KG1 (cell line): Measurements from ENCODE around the gene DUSP28.
A peak's percentile ranks its signal among the peaks of the same experiment; 100 is the strongest.

Experiments
- DNase-seq: peaks from one replicate; lab custom pipeline; 2025; lab: John Stamatoyannopoulos, UW

Gene DUSP28

DNA sequence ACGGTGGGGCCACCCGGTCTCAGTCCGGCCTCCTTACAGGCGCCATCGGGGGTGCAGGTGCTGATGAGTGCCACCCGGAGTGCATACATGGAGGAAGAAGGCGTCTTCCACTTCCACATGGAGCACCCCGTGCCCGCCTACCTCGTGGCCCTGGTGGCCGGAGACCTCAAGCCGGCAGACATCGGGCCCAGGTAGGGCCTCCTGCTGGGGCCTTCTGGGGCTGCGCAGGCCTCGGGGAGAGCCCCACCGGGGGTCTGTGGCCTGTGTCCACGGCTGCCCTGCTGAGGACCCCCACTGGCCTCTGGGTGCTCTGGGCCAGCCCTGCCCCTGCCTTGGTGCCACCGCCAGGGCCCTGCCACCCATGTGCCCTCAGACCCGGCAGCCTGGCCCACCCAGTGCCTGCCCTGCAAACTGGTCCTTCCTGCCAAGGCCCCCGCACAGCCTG lies 12.9 kb downstream of the DUSP28 start:
- no peak for DNase-seq

DNA sequence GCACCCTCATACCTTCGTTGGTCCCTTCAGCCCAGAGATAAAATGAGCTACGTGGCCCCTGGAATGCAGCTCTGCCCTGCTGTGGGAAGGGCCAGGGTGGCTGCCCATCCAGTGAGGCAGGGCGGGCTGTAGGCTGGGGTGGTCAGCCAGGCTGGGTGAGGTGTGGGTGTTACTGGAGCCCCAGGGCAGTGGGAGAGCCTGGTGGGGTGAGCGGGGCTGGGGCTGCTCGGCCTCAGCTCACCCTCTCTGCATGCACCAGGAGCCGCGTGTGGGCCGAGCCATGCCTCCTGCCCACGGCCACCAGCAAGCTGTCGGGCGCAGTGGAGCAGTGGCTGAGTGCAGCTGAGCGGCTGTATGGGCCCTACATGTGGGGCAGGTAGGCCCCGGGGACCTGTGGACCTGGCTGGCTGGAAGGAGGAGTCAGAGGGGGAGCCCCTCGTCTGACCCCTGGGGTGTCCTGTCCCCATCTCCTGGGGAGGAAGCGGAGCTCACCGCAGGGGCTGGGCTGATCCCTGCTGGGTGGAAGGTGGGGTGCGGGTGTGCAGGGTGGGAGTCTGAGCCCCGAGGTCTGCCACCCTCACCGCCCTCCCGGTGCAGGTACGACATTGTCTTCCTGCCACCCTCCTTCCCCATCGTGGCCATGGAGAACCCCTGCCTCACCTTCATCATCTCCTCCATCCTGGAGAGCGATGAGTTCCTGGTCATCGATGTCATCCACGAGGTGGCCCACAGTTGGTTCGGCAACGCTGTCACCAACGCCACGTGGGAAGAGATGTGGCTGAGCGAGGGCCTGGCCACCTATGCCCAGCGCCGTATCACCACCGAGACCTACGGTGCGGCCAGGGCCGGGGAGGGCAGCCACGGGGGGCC lies 13.6 kb downstream of the DUSP28 start:
- DNase-seq: no peak

DNA sequence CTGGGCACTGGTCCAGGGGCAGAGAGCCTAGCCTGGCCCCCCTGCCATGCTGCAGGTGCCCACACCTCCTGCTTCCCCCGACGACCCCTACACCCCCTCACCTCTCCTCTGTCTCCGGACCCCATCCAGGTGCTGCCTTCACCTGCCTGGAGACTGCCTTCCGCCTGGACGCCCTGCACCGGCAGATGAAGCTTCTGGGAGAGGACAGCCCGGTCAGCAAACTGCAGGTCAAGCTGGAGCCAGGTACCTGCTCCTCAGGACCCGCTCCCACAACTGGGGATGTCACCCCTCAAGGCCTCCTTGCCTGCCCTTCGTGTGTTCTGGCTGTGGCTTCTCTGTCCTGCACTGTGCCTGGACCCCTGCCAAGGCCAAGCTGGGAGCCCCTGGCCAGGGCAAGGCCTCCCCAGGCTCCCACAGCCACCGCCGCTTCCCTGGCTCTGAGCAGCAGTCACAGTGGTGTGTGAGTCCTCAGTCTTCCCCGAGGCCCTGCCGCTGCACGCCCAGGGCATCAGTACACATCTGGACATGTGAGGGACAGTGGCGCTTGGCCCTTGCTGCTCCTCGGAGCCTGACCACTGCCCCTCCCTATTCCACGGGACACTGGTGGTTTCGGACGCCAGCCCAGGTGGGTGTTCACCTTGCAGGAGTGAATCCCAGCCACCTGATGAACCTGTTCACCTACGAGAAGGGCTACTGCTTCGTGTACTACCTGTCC lies 14.4 kb downstream of the DUSP28 start:
- DNase-seq: no peak

DNA sequence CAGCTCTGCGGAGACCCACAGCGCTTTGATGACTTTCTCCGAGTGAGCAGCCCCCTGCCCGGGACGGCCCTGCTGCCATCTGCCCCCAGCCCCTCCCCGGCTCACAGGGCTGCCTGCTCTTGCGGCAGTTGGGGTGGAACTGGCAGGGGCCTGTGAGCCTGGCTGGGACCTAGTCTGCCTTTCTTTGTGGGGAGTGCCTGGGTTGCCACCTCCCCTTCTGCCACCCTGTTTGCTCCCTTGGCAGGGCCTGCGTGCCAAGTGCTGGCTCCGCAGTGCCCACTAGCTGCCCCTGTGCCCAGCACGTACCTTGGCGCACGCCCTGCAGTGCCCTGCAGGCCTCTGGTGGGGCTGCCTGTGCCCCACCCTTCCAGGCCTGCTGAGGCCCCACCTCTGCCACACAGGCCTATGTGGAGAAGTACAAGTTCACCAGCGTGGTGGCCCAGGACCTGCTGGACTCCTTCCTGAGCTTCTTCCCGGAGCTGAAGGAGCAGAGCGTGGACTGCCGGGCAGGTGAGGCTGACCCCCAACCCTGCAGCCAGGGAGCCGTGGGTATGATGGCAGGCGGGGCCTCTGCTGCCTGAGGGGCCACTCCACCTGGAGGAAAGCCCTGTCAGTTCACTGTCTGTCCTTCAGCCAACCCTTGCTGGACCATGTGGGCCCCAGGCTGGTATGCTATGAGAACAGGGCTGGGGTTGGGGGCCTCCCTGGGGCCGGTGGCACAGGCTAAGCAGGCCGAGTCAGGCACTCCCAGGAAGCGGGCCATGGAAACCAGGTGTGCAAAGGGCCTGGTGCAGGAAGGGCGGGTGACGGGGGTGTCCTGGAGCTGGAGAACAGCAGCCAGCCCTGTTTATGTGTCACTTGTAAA lies 15.2 kb downstream of the DUSP28 start:
- DNase-seq: no peak

DNA sequence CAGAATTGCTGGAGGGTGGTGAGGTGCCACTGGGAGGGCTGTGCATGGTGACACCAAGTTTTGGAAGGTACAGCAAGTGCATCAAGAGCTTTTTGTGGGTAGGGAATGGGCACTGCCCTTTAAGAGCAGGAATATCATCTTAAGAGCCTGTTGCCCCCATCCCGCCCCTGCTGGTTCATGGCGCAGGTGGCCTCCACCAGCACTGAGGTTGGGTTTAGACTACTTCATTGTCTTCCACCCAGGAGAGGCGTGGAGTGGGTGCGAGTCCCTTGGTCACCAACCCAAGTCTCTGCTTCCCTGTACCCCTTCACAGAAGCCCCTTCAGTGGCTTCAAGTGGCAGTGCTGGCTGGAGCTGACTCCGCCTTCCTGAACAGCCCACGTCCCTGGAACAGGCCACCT lies 15.9 kb downstream of the DUSP28 start:
- no peak for DNase-seq

DNA sequence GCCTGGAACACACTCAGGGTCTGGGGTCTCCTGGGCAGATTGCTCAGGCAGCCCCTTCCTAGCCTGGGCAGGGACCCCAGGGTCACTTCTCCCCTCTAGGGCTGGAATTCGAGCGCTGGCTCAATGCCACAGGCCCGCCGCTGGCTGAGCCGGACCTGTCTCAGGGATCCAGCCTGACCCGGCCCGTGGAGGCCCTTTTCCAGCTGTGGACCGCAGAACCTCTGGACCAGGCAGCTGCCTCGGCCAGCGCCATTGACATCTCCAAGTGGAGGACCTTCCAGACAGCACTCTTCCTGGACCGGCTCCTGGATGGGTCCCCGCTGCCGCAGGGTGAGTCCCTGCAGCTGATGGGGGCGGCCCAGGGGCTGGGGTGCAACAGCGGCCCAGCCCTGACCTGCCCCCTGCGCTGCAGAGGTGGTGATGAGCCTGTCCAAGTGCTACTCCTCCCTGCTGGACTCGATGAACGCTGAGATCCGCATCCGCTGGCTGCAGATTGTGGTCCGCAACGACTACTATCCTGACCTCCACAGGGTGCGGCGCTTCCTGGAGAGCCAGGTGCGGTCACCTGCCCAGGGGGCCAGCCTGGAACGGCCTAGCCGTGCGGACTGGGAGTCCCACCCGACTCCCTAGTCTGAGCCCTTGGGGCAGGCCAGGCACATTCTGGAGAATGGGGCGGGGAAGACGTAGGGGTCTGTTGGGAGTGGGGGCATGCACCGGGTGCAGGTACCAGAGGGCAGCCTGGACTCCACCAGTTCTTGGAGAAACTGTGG lies 16.5 kb downstream of the DUSP28 start:
- no peak for DNase-seq

DNA sequence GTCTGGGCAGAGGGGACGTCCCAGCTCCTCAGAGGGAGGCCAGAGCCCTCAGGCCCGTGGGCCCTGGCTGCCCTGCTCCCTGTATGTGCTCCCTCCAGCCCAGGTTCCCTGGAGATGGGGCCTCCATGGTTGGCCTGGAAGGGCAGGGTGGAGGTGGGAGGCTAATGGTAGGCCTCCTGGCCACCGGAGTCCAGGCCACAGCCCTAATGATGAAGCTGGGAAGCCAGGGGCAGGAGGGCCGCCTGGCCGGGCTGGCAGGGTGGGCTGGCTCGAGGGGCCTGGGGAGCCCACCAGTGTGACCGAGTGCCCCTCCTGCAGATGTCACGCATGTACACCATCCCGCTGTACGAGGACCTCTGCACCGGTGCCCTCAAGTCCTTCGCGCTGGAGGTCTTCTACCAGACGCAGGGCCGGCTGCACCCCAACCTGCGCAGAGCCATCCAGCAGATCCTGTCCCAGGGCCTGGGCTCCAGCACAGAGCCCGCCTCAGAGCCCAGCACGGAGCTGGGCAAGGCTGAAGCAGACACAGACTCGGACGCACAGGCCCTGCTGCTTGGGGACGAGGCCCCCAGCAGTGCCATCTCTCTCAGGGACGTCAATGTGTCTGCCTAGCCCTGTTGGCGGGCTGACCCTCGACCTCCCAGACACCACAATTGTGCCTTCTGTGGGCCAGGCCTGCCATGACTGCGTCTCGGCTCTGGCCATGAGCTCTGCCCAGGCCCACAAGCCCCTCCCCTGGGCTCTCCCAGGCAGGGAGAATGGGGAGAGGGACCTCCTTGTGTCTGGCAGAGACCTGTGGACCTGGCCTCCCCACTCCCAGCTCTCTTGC lies 17.3 kb downstream of the DUSP28 start:
- no peak for DNase-seq

DNA sequence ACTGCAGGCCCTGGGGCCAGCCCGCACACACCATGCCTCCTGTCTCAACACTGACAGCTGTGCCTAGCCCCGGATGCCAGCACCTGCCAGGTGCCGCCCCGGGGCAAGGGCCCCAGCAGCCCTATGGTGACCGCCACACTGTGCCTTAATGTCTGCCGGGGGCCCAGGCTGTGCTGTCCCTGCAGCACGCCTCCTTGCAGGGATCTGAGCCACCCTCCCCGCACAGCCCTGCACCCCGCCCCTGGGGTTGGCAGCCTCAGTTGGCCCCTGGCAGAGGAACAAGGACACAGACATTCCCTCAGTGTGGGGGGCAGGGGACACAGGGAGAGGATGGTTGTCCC lies 17.9 kb downstream of the DUSP28 start:
- DNase-seq: no peak

DNA sequence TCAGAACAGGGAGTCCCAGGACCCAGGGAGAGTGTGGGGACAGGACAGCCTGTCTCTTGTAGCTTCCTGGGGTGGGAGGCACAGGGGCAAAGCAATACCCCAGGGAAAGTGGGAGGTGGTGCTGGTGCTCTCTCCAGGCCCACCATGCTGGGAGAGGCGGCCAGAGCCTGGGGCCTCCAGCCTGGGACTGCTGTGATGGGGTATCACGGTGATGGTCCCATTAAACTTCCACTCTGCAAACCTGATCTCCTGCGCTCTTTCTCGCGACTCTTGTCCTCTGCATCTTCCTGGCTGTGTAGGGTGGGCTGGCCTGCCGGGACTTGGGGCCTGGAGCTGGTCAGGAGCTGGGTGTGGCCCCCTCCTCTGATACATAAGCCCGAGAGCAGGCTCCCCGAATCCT lies 18.3 kb downstream of the DUSP28 start:
- DNase-seq: no peak

DNA sequence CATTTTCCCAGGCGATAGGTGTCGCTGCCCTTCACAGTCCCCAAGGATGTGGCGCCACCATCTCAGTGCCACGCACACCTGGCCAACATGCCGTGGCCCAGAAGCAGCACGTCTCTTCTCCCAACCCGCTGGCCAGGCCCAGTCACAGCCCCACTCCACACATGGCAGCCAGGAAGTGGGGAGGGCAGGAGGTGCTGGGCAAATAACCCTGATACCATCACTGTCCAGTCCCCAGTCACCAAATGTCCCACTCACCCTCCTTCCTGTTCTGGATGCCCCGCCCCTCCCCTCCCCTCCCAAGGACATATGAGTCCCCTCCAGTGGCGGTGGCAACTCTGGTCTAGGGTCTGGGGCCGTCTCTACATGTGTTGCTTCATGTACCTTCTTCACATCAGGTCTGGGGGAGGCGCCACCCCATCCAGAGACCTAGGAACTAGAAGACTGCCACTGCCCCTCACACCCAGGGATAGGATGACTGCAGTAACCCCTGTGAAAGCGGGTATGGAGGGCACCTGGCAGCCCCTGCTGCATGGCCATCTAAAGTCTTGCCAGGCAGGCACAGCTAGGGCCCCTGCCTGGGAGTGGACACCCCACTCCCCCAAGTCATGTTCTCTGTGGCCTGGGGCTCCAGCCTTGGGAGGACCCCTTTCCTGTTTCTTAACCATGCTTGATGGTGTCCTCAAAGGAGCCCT lies 19.1 kb downstream of the DUSP28 start:
- no peak for DNase-seq

DNA sequence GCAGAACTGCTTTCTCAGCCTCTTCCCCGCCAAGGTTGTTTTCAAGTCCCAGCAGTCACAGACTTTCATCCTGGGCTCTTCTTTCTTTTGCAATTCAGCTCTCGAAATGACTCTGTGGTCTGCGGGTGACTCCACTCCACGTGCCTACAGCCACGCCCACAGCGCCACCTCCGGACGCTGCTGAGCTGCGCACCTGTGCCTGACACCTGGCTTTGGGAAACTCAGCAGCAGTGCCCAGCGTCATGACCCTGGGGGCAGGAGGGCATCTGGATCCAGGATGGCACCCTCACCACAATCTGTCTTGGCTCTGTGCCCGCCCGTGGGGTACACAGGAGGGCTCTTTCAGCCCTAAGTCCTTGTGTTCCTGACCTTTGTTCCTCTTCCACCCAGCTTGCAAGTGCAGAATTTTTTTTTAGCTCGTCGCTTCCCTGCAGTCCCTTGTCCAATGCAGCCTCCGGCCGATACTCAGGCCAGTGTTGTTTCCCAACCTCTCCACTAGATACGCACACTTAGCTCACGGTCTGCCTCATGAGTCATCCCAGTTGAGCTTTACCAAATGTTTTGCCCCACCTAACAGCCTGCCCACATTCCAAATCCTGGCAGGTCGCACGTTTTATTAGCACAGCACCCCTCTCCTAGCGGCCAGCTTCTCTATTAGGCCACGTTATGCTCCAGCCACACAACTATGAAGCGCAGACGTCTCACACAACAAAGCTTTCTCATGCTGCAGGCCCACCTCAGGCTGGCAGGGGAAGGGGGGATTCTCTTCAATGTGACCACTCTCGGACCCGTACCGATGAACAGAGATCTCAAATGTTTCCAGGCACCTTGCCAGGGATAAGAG lies 19.8 kb downstream of the DUSP28 start:
- no peak for DNase-seq

DNA sequence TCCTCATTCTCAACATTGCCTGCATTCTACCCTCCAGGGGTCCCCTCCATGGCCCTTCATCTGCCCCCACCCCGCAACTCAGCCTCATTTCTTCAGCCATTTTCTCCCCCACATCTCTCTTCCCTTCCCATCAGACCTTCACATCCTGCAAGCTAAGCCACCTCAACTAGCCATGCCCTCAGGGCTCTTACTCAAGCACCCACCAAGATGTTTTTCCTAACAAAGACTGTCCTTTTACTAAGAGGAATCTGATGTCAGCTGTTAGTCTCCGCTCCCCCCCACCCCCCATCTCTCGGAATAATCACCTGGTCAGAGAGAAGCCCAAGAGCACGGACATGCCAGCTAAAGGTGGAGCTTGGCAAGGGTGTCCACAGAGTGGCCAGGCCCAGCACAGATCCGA lies 21.7 kb downstream of the DUSP28 start:
- no peak for DNase-seq

DNA sequence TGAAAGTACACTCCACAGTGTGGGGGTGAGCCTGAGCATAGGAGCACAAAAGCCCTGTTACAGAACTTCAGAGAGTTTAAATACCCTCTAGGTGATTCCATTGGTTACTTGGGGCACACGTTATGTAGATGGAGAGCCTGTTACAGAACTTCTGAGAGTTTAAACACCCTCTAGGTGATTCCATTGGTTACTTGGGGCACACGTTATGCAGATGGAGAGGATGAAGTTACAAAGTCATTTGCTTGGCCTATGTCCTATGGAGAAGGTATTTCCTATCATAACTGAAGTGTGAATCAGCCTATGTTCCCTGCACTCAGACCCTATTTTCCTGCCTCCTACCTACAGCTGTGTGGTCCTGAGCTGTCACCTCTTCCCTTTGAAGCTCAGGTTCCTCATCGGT lies 22.6 kb downstream of the DUSP28 start:
- DNase-seq: no peak

DNA sequence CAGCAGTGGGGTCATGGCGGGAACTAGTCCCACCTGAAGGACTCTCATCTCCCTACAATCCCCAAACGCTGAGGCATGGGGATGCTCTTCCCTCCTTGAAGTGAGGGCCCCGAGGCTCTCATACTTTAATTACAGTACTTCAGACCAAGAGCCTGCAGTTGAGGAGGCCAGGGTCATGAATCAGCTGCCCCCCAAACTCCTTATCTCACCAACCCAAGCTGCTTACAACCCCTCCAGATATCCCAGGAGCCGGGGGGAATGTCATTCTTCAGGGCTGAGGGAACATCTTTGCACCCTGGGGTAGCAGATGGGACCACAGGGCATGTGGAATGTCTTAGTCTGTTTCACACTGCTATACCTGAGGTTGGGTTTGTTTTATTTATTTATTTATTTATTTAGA lies 23.6 kb downstream of the DUSP28 start:
- DNase-seq: no peak

DNA sequence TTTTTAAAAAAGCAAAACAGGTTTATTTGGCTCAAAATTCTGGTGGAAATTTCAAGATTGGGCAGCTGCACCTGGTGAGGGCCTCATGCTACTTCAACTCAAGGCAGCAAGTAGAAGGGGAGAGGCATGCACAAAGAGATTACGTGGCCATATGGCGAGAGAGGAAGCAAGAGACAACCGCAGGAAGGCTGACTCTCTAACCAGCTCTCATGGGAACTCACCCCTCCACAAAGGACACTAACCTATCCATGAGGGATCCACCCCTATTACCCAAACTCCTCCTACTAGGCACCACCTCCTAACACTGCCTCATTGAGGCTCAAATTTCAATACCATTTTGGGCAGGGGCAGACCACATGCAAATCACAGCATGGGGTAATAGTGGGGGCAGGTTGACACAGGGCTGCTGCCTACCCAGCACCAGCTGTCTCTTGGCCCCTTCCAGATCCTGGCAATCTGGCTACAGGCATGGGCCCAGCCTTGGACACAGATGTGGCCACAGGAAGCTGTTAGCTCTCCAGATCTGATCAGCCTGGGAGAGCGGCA lies 24.4 kb downstream of the DUSP28 start:
- no peak for DNase-seq

DNA sequence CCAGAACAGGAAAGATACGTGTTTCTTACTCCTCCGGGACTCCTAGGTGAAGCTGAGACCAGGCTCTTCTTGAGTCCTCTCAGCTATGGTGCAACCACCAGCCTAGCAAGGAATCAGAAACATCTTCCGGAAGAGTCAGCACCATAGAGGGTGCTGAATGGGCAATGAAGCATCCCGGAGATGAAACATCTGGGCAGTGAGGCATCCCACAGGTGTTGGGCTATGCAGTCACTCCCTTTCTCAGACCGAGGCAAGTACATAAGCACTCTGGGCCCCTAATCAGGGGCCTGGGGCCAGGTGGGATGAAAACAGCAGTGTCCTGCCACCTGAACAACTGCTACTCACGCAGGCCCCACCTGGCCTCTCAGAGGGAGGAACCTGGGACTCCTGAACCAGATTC lies 24.9 kb downstream of the DUSP28 start:
- no peak for DNase-seq

DNA sequence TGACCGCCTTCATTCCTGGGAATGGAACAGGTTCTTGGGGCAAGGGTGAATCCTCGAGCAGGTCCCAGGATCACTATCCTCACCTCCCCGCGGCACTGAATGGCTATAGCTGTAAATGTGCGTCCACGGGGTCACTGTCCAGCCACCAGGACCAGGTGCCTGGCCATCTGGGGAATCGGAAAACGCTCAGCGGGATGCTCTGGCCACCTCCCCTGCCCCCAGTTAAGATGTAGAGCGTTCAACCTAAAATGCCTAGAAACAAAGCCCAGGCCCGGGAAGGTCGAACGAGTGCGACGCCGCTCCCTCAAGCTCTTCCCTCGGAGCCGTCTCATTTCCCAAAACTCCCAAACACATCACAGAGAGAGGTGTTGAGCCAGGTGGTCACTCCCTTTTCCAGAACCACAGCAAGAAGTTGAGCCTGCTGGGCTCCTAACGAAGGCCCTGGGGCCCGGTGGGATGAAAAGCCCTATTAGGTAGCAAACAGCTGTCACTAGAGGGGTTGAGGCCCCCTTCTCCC lies 25.6 kb downstream of the DUSP28 start:
- no peak for DNase-seq

DNA sequence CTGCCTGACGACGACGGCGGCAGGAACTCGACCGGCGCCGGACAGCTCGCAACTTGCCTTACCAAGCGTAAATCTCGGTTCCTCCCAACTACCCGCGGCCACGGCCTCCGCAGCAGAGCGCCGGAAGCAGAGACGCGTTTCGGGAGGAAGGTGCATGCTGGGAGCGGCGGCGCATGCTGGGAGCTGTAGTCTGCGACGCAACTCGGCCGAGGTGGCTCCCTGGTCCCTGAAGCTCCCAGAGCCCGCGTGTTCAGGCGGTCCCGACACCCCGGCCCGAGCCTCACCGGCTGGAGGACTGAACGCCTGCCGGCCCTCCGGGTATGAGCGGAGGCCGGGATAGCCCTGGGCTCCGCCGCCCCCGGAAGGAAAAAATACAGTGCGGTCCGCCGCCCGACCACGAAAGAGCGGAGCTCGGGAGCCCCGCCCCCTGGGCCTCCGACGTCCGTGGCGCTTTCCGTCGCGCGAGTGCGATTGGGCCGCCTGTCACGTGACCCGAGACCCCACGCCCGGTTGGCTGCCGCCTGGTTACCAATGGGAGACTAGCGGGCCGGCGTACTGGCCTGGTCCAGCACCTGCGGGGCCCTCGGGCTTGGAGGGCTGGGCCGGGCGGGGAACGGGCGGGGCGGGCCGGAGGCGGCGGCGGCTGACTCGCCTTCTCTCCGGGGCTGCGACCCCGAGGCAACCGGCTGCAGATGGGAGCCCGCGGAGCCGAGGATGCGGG lies 26.2 kb downstream of the DUSP28 start, which contains the start of gene CAPN10:
TSS of gene CAPN10 (plus strand) at position 537 of the 721 bp plus-strand sequence. CDS start at position 715, 178 bp downstream.
- peak; percentile 89 for DNase-seq
